GM12875 (cell line): ENCODE measurements around the gene HIVEP1.
"Not testable (repeated sequence)": the region's sequence is repeated elsewhere in the genome, so short reads cannot be mapped to it uniquely, and the experiment has no call there.

Source experiments
- H3K4me3 ChIP-seq: one replicate; pipeline ENCODE4 v1.5.1; 2011; ENCODE audit warnings: low read depth, low read length, control low read depth
- CTCF ChIP-seq: IDR thresholded peaks from 2 replicates; pipeline ENCODE4 v1.5.1; 2011; ENCODE audit warnings: low read depth, mild to moderate bottlenecking, control low read depth, inconsistent platforms, low read length, moderate library complexity, borderline replicate concordance; ENCODE audit not compliant: insufficient read depth

The HIVEP1 gene

DNA sequence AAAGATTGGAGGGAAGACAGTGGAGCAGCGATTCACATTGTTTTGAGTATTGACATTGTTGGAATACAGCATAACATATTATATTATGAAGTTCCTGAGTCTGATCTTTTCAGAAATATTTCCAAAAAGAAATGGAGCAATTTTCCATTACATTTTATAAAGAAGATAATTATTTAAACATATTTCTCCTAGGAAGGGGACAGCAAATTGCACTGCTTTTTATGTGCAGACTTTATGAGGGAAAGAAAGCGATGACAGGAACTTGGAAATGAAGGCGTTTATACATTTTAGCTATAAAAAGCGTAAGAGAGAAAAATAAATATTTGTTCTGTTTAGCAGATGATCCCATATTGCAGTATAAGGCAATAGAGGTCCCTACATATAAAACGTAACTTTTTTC lies 161.1 kb downstream of the HIVEP1 start:
- no peak for TF ChIP-seq CTCF
- H3K4me3 ChIP-seq, result no peak overlapping the region

GRCh38 chr6:12173661-12174060 lies 161.5 kb downstream of the HIVEP1 start:
- no peak for TF ChIP-seq CTCF

DNA sequence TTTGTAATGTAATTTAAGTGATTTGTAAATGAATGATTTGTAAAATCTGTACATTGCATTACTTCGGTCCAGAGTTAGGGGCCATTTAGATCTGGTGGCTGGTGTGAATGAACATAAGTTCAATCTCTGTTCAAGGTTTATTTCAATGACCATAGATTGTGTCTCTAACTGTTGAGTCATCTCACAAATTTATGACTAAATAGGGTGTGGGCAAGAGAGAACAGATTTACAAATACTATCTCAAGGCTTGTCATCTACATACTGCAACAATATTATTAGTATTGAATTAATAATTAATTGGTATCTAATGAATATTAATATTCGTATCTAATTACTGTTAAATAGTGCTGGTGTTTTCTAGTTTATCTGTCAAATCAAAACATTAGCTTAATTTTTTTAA lies 162.8 kb downstream of the HIVEP1 start:
- no peak overlapping the region for H3K4me3 ChIP-seq
- no peak for TF ChIP-seq CTCF

More at GRCh38 chr6:12173661-12174060, 161.5 kb downstream of the HIVEP1 start:
- H3K4me3 ChIP-seq, result no peak overlapping the region

DNA sequence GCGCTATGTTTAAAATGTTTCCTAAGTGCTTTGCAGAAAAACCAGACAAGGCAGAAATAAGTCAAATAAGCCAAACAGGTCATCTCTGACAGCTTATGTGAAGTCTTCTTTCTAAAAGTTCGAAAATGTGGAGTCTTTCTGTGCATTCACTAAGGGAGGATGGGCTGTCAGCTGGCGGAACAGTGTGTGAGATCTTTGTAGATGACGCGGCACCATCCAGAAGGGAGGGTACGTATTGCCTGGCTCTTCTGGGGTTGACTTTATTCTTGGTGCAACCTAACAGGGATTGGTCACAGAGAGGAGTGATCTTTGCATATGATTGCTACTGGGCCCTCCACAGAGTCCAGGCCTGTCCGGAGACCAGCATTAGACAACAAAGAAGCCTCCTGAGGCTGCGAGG lies 163.5 kb downstream of the HIVEP1 start:
- no peak for TF ChIP-seq CTCF
- no peak overlapping the region for H3K4me3 ChIP-seq

DNA sequence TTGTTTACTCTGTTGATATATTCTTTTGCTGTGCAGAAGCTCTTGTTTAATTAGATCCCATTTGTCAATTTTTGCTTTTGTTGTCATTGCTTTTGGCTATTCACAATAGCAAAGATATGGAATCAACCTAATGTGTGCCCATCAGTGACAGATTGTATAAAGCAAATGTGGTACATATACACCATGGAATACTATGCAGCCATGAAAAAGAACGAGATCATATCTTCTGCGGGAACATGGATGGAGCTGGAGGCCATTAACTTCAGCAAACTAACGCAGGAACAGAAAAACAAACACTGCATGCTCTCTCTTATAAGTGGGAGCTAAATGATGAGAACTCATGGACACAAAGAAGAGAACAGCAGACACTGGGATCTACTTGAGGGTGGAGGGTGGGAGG lies 164.7 kb downstream of the HIVEP1 start:
- not testable (repeated sequence) for H3K4me3 ChIP-seq

GRCh38 chr6:12178521-12178920 lies 166.4 kb downstream of the HIVEP1 start:
- no peak overlapping the region for H3K4me3 ChIP-seq
- TF ChIP-seq CTCF, result no peak

DNA sequence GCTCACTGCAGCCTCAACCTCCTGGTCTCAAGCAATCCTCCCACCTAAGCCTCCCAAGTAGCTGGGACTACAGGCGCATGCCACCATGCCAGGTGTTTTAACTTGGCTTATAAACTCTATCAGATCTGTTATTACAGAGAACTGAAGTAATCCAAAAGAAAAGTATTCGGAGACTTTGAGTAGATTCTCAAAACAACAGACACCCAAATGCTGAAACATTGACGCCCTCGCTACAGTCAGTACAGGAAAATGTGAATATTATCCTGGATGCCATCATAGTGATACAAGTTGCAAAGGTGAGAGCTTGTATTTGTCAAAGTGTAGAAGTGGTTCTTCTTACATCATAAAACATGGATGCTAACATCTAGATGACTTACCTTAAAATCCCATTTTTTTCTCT lies 169.4 kb downstream of the HIVEP1 start:
- no peak overlapping the region for H3K4me3 ChIP-seq
- no peak for TF ChIP-seq CTCF

DNA sequence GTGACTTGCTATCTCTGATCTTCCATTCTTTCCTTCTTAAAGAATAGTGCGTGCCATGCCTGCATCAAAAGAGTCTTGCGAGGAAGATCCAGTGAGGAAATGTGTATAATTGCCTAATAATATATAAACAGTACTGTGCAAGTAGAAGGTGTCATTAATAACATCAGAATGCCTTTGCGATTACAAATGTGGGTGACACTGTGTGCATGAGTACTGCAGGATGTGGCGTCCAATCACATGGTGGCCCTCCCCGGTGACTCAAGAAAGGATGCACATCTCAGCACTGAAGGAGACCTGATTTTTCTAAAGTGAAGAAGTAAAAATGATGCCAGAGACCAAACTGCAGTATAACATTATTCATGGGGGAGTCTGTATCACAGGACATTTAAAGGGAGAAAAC lies 170.6 kb downstream of the HIVEP1 start:
- no peak overlapping the region for H3K4me3 ChIP-seq
- TF ChIP-seq CTCF, result no peak
